Astrocyte of the cerebellum (primary cell): ENCODE measurements around the gene SLC2A3.
"Not testable (repeated sequence)": the region's sequence is repeated elsewhere in the genome, so short reads cannot be mapped to it uniquely, and the experiment has no call there.

ENCODE experiments used
- DNase-seq: peaks from one replicate; pipeline ENCODE4 v3.0.0-alpha.2; 2011; ENCODE audit warnings: low read depth
- H3K4me3 ChIP-seq: 2 replicates; pipeline ENCODE4 v1.5.1; 2011; ENCODE audit warnings: mild to moderate bottlenecking, low read depth, low read length, moderate library complexity
- in situ Hi-C: cut with HindIII; loops from 2 replicates; pipeline ENCODE4 v1.10.0; 2017; ENCODE audit warnings: low sequenced_read_pairs
- TF ChIP-seq, protein P1 (sequence below): IDR thresholded peaks from 2 replicates; pipeline ENCODE4 v1.5.1; 2012; ENCODE audit warnings: low read length, low read depth, moderate library complexity, mild to moderate bottlenecking; ENCODE audit errors: missing control alignments

The SLC2A3 gene

DNA sequence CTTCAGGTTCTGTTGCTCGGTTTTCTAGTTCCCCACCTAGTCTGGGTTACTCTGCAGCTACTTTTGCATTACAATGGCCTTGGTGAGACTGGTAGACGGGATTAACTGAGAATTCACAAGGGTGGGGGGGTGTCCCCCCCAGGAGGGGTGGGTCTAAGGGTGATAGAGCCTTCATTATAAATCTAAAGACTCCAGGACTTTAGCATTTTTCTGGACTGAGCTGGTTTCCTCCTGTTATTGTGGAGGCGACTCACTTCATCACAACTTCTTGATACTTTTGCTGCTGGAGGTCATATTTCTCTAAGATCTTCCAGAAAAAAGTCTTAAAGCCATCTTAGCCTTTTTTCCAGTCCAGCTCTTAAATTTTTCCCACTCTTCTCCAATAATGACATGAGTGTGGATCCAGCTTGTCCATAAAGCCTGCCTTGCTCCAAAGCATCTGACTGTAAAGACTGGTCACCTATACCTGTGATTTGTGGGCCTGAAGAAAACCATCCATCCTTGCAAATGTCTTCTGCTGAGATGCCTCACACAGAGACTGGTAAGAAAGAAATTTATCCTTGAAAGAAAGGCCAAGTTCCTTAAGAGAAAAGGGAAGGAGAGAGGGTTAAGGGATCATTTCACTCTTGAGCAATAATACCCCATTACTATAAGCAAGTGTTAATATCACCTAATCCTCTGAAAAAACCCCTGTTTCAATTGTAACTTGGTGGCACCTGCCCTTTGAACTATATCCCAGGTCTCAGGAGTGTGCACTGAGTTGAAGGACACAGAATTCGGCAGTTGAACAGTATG lies 43.6 kb downstream of the SLC2A3 start:
- no peak overlapping the region for H3K4me3 ChIP-seq
- in situ Hi-C loops, result no loop called here
- DNase-seq, result no peak
- TF ChIP-seq, protein P1, sequence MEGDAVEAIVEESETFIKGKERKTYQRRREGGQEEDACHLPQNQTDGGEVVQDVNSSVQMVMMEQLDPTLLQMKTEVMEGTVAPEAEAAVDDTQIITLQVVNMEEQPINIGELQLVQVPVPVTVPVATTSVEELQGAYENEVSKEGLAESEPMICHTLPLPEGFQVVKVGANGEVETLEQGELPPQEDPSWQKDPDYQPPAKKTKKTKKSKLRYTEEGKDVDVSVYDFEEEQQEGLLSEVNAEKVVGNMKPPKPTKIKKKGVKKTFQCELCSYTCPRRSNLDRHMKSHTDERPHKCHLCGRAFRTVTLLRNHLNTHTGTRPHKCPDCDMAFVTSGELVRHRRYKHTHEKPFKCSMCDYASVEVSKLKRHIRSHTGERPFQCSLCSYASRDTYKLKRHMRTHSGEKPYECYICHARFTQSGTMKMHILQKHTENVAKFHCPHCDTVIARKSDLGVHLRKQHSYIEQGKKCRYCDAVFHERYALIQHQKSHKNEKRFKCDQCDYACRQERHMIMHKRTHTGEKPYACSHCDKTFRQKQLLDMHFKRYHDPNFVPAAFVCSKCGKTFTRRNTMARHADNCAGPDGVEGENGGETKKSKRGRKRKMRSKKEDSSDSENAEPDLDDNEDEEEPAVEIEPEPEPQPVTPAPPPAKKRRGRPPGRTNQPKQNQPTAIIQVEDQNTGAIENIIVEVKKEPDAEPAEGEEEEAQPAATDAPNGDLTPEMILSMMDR, result no peak

DNA sequence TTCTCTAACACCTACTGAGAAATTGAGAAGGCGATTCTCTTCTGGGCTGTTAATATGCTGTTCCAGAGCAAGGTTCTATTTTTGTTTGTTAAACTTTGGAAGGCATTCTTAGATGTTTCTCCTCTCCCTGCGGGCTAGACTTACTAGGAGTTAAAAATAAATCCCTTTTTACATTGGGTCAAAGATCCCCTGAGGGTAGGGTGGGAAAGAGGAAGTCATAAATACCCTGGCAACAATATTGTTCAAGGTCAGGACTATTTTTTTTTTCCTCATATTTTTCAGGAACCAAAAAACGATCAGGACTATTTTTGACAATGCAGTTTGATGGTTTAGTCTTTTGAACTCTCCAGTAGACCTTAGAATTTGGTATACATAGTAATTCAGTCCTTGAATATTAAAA lies 51.3 kb downstream of the SLC2A3 start:
- no peak overlapping the region for H3K4me3 ChIP-seq
- in situ Hi-C loops, result no loop called here
- TF ChIP-seq, protein P1, result no peak
- DNase-seq, result no peak

DNA sequence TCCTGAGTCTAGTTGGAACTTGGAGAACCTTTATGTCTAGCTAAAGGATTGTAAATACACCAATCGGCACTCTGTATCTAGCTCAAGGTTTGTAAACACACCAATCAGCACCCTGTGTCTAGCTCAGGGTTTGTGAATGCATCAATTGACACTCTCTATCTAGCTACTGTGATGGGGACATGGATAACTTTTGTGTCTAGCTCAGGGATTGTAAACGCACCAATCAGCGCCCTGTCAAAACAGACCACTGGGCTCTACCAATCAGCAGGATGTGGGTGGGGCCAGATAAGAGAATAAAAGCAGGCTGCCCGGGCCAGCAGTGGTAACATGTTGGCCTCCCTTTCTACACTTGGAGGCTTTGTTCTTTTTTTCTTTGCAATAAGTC lies 54.3 kb downstream of the SLC2A3 start:
- H3K4me3 ChIP-seq, DNase-seq, in situ Hi-C loops: not testable (repeated sequence)

DNA sequence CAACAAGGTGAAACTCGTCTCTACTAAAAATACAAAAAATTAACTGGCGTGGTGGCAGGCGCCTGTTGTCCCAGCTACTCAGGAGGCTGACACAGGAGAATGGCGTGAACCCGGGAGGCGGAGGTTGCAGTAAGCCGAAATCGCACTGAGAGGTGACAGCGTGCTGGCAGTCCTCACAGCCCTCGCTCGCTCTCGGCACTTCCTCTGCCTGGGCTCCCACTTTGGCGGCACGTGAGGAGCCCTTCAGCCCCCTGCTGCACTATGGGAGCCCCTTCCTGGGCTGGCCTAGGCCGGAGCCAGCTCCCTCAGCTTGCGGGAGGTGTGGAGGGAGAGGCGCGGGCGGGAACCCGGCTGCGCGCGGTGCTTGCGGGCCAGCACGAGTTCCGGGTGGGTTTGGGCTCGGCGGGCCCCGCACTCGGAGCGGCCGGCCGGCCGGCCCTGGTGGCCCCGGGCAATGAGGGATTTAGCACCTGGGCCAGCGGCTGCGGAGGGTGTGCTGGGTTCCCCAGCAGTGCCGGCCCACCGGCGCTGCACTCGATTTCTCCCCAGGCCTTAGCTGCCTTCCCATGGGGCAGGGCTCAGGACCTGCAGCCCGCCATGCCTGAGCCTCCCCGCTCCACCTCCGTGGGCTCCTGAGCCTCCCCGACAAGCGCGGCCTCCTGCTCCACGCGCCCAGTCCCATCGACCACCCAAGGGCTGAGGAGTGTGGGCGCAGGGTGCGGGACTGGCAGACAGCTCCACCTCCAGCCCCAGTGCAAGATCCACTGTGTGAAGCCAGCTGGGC lies 54.8 kb downstream of the SLC2A3 start:
- DNase-seq, H3K4me3 ChIP-seq, in situ Hi-C loops: not testable (repeated sequence)

DNA sequence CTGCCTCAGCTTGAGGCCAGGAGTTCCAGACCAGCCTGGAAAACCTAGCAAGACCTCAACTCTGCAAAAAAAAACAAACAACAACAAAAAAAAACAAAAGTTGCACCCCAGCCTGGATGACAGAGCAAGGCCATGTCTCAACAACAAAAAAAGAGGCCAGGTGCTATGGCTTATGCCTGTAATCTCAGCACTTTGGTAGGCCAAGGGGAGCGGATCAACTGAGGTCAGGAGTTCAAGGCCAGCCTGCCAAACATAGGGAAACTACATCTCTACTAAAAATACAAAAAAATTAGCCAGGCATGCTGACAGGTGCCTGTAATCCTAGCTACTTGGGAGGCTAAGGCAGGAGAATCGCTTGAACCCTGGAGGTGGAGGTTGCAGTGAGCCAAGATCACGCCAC lies 56.7 kb downstream of the SLC2A3 start:
- no peak for DNase-seq
- no peak overlapping the region for H3K4me3 ChIP-seq
- in situ Hi-C loops, result no loop called here
- TF ChIP-seq, protein P1, result no peak

DNA sequence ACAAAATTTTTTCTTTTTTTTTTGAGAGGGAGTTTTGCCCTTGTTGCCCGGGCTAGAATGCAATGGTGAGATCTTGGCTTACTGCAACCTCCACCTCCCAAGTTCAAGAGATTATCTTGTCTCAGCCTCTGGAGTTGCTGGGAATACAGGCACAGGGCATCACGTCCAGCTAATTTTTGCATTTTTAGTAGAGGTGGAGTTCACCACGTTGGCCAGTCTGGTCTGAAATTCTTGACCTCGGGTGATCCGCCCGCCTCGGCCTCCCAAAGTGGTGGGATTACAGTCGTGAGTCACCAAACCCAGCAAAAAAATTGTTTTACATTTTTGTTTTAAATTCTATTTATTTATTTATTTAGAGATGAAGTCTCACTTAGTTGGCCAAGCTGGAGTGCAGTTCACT lies 58.6 kb downstream of the SLC2A3 start:
- DNase-seq, result no peak
- in situ Hi-C loops, result no loop called here
- no peak overlapping the region for H3K4me3 ChIP-seq
- TF ChIP-seq, protein P1, result no peak

DNA sequence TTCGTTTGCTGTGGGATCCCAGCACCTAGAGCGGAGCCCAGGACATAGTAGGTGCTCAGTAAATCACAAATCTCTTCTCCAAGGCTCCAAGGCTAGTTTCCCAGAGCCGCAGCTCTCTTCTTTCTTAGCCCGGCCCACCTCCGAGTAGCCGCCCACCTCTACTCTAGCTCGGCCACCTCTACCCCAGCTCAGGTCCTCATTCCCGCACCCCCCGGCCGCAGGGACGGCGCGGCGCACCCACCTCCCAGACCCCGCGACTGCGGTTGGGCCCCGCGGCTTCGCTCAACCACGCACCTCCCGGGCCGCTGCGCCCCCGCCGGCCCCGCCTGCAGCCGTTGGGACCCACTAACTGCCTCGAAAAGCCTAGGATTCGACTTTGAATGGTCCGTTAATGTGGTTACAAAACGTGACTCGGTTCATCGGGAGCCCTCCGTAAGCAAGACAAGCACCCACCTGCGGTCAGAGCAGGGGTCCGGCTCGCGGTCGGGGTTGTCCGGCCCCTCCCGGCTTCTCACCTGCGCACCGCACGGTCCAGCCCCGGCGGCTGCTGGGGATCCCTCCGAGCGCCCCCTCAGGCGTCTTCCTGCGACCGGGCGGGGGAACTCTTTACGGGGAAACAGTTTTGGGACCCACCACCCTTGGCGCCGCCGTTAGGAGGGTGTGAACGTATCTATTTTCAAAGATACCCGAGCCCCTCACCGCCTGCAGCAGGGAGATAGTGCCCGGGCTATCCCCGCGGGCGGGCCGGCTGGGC lies 63.2 kb downstream of the SLC2A3 start, which contains the start of gene SLC2A14:
Gene SLC2A14 (minus strand): TSS at position 350 of the 754 bp plus-strand sequence. CDS start 3,035 bp downstream, outside the sequence.
- in situ Hi-C loops, result no loop called here
- H3K4me3 ChIP-seq, result peak within 1 kb of the TSS; percentile 27
- no peak for DNase-seq

More for the DNA sequence above, 63.2 kb downstream of the SLC2A3 start, which contains the start of gene SLC2A14:
- TF ChIP-seq, protein P1, result no peak
